Epithelial cell of proximal tubule (primary cell): ENCODE data around the gene ALOX5AP. TPM values are rescaled to one million over a fixed set of nuclear protein-coding genes. Genes with fewer than 3 reads are reported as not detected.

Experiments used
- DNase-seq: peaks from one replicate; pipeline ENCODE4 v3.0.0-alpha.2; 2011; ENCODE audit warnings: low read depth
- H3K4me3 ChIP-seq: 2 replicates; pipeline ENCODE4 v1.5.1; 2011; ENCODE audit warnings: low read depth, mild to moderate bottlenecking, low read length
- total RNA-seq: library from RNA; depleted of rRNA; stranded (reverse); fragments of >200 nt; gene quantifications from 2 replicates; pipeline ENCODE4 v1.2.3, GENCODE V29; 2015
- TF ChIP-seq, protein P1 (sequence below): conservative IDR thresholded peaks from 2 replicates; pipeline ENCODE4 v1.5.1; 2012; ENCODE audit warnings: low read depth, mild to moderate bottlenecking, low read length

ALOX5AP gene
- total RNA-seq: 2.0 and 2.5 TPM in 2 replicates

GRCh38 chr13:30735025-30735871 lies at the start of gene ALOX5AP:
Gene ALOX5AP (plus strand): TSS chr13:30735543. CDS start chr13:30735606, 63 bp downstream.
- H3K4me3 ChIP-seq: no peak within 1 kb of the TSS
- no peak for DNase-seq
- TF ChIP-seq, protein P1, sequence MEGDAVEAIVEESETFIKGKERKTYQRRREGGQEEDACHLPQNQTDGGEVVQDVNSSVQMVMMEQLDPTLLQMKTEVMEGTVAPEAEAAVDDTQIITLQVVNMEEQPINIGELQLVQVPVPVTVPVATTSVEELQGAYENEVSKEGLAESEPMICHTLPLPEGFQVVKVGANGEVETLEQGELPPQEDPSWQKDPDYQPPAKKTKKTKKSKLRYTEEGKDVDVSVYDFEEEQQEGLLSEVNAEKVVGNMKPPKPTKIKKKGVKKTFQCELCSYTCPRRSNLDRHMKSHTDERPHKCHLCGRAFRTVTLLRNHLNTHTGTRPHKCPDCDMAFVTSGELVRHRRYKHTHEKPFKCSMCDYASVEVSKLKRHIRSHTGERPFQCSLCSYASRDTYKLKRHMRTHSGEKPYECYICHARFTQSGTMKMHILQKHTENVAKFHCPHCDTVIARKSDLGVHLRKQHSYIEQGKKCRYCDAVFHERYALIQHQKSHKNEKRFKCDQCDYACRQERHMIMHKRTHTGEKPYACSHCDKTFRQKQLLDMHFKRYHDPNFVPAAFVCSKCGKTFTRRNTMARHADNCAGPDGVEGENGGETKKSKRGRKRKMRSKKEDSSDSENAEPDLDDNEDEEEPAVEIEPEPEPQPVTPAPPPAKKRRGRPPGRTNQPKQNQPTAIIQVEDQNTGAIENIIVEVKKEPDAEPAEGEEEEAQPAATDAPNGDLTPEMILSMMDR: no peak

DNA sequence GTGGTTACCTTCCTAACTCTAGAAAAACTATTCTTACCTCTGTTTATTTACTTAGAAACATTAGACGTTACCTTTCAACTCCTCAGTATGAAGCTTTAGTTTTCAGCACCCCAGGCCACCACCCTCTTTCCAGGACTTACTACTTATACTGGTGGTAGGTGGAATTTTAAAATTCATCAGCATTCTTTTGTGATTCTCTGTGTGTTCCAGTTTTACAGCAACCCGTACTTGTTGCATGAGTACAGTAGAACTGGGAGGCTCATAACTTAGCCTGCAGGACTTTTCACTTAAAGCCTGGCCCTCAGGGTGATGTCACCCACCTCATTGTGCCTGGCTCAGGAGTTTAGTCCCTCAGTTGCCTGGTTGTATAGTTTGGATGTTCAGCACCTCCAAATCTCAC lies 49.4 kb upstream of the ALOX5AP start:
- H3K4me3 ChIP-seq: no peak overlapping the region

DNA sequence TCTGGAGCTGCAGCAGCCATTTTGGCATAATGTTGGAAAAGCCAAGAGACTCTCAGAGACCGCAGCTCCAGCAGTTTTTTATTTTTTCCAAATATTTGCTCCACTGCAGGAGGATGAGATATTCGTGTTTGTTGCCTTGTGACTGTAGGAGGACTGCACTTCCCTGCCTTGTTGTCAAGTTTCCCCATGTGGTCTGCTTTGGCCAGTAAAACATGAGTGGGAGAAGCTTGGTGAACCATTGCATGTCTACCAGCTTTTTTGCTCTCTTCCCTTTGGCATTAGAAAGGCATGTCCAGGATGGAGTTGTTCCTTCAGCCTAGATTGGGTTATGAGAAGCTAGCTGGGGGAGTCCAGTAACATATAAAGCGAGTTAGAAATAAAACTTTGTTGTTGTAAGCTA lies 47.7 kb upstream of the ALOX5AP start:
- TF ChIP-seq, protein P1: no peak
- DNase-seq: no peak
- no peak overlapping the region for H3K4me3 ChIP-seq

More for the DNA sequence above, 49.4 kb upstream of the ALOX5AP start:
- TF ChIP-seq, protein P1: no peak
- no peak for DNase-seq

DNA sequence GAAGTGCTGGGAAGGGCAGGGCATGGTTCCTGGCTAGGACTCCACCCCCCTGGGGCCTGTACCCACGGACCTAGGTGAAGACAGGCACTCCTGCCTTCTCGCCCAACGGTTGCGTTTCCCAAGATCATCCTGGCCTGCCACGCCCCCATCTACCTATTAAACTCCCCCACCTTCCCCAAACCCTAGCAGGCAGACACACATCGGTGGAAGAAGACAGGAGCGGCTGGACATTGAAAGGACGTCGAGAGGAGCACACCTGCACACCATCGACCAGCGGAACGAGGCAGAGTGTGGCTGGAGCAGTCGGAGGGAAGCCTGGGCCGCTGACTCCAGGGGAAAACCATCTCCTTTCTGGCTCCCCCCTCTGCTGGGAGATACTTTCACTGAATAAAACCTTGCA lies 45.6 kb upstream of the ALOX5AP start:
- no peak overlapping the region for H3K4me3 ChIP-seq
- DNase-seq: no peak
- TF ChIP-seq, protein P1: no peak

GRCh38 chr13:30690282-30691188 lies 44.8 kb upstream of the ALOX5AP start:
- H3K4me3 ChIP-seq: no peak overlapping the region
- DNase-seq: no peak
- TF ChIP-seq, protein P1: no peak

DNA sequence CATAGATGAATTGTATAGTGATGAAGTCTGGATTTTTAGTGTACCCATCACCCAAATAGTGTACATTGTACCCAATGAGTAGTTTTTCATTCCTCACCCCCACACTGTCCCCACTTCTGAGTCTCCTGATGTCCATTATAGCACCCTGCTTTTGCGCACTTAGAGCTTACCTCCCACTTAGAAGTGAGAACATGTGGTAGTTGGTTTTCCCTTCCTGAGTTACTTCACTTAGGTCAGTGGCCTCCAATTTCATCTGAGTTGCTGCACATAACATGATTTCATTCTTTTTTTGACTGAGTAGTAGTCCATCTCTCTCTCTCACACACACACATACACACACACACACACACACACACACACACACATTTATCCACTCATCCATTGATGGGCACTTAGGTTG lies 43.2 kb upstream of the ALOX5AP start:
- DNase-seq: no peak
- TF ChIP-seq, protein P1: no peak
- no peak overlapping the region for H3K4me3 ChIP-seq
